Astrocyte (in vitro differentiated cells and primary cell): ENCODE results near the gene USP3. TPM values are rescaled to one million over a fixed set of nuclear protein-coding genes. Genes with fewer than 3 reads are reported as not detected.
A peak's percentile ranks its signal among the peaks of the same experiment; 100 is the strongest.

ENCODE experiments used
- DNase-seq: peaks from one replicate; pipeline ENCODE4 v3.0.0-alpha.2; 2010; ENCODE audit warnings: low read depth
- FAIRE-seq: peaks from 2 replicates; lab custom pipeline; 2011; peaks lifted over from hg19 to GRCh38; lab: Jason Lieb, UNC
- H2AFZ ChIP-seq: 2 replicates; pipeline ENCODE4 v1.6.0; 2012; ENCODE audit warnings: low read depth, low read length, inconsistent platforms
- H3K27ac ChIP-seq: 2 replicates; pipeline ENCODE4 v1.5.1; 2011; ENCODE audit warnings: low read depth, low read length, inconsistent platforms
- H3K27me3 ChIP-seq: 2 replicates; pipeline ENCODE4 v1.6.0; 2011; ENCODE audit warnings: low read length, inconsistent platforms; ENCODE audit not compliant: insufficient read depth
- H3K36me3 ChIP-seq: 2 replicates; pipeline ENCODE4 v1.5.1; 2011; ENCODE audit warnings: low read length, inconsistent platforms; ENCODE audit not compliant: insufficient read depth
- H3K4me1 ChIP-seq: 2 replicates; pipeline ENCODE4 v1.5.1; 2011; ENCODE audit warnings: low read length, inconsistent platforms; ENCODE audit not compliant: insufficient read depth
- H3K4me2 ChIP-seq: 2 replicates; pipeline ENCODE4 v1.6.0; 2012; ENCODE audit warnings: low read length, inconsistent platforms
- H3K4me3 ChIP-seq: 2 replicates; pipeline ENCODE4 v1.5.1; 2011; ENCODE audit warnings: low read depth, mild to moderate bottlenecking, low read length, inconsistent platforms; ENCODE audit not compliant: insufficient read depth
- H3K79me2 ChIP-seq: 2 replicates; pipeline ENCODE4 v1.6.0; 2012; ENCODE audit warnings: mild to moderate bottlenecking, low read length, inconsistent platforms; ENCODE audit not compliant: insufficient read depth
- H3K9ac ChIP-seq: 2 replicates; pipeline ENCODE4 v1.6.0; 2012; ENCODE audit warnings: mild to moderate bottlenecking, low read length, inconsistent platforms
- H3K9me3 ChIP-seq: 2 replicates; pipeline ENCODE4 v1.5.1; 2012; ENCODE audit warnings: low read depth, mild to moderate bottlenecking, low read length, inconsistent platforms; ENCODE audit not compliant: insufficient read depth
- H4K20me1 ChIP-seq: 2 replicates; pipeline ENCODE4 v1.6.0; 2012; ENCODE audit warnings: low read length, inconsistent platforms; ENCODE audit not compliant: insufficient read depth
- H3K27ac Mint-ChIP-seq: one replicate; pipeline ENCODE4 v1.8.0; 2021; ENCODE audit warnings: mild to moderate bottlenecking, mixed read lengths; ENCODE audit not compliant: unreplicated experiment
- H3K27me3 Mint-ChIP-seq: one replicate; pipeline ENCODE4 v1.8.0; 2021; ENCODE audit warnings: low read depth, mixed read lengths; ENCODE audit not compliant: unreplicated experiment
- H3K36me3 Mint-ChIP-seq: one replicate; pipeline ENCODE4 v1.8.0; 2021; ENCODE audit warnings: low read depth, mixed read lengths; ENCODE audit not compliant: unreplicated experiment
- H3K4me1 Mint-ChIP-seq: one replicate; pipeline ENCODE4 v1.8.0; 2021; ENCODE audit warnings: low read depth, mixed read lengths; ENCODE audit not compliant: unreplicated experiment
- H3K4me3 Mint-ChIP-seq: one replicate; pipeline ENCODE4 v1.8.0; 2021; ENCODE audit warnings: mild to moderate bottlenecking, moderate library complexity, mixed read lengths; ENCODE audit not compliant: unreplicated experiment
- H3K9me3 Mint-ChIP-seq: one replicate; pipeline ENCODE4 v1.8.0; 2021; ENCODE audit warnings: mild to moderate bottlenecking, mixed read lengths; ENCODE audit not compliant: unreplicated experiment
- EZH2 ChIP-seq: IDR thresholded peaks from 2 replicates; pipeline ENCODE4 v1.6.1; 2012; ENCODE audit warnings: mild to moderate bottlenecking, low read length, inconsistent platforms; ENCODE audit not compliant: insufficient read depth
- total RNA-seq: library from RNA; stranded (reverse); gene quantifications from 2 replicates; pipeline ENCODE4 v1.2.1, GENCODE V29; 2021
- TF ChIP-seq, protein P1 (sequence below): IDR thresholded peaks from 2 replicates; pipeline ENCODE4 v1.5.1; 2011; ENCODE audit warnings: low read depth, mild to moderate bottlenecking, inconsistent platforms, low read length, moderate library complexity; ENCODE audit not compliant: insufficient read depth

USP3 gene
- total RNA-seq, 1 donor from 2014 or later, result 38.1 TPM

- no peak overlapping the region for H3K4me3 Mint-ChIP-seq
- Histone ChIP-seq H3K27me3 (no peaks in the 10 kb centered on the region), H3K9ac (peak overlapping the region; percentile 86), H4K20me1 (no peaks in the 10 kb centered on the region), H3K36me3 (peaks cover 16% of the 10 kb centered on the region), H3K79me2 (peaks cover 3% of the 10 kb centered on the region), H3K27ac (peak overlapping the region; percentile 96), H2AFZ (no peak overlapping the region), H3K4me1 (peaks cover 31% of the 10 kb centered on the region), H3K4me2 (peak overlapping the region; percentile 84), H3K9me3 (no peaks in the 10 kb centered on the region), H3K4me3 (no peak overlapping the region)
- FAIRE-seq, result peak; percentile 56
- no peaks in the 10 kb centered on the region for H3K27me3 Mint-ChIP-seq
- TF ChIP-seq, protein P1, sequence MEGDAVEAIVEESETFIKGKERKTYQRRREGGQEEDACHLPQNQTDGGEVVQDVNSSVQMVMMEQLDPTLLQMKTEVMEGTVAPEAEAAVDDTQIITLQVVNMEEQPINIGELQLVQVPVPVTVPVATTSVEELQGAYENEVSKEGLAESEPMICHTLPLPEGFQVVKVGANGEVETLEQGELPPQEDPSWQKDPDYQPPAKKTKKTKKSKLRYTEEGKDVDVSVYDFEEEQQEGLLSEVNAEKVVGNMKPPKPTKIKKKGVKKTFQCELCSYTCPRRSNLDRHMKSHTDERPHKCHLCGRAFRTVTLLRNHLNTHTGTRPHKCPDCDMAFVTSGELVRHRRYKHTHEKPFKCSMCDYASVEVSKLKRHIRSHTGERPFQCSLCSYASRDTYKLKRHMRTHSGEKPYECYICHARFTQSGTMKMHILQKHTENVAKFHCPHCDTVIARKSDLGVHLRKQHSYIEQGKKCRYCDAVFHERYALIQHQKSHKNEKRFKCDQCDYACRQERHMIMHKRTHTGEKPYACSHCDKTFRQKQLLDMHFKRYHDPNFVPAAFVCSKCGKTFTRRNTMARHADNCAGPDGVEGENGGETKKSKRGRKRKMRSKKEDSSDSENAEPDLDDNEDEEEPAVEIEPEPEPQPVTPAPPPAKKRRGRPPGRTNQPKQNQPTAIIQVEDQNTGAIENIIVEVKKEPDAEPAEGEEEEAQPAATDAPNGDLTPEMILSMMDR, result no peak
- TF ChIP-seq EZH2, result no peak
- peaks cover 8% of the 10 kb centered on the region for H3K36me3 Mint-ChIP-seq
- H3K9me3 Mint-ChIP-seq, result no peaks in the 10 kb centered on the region
- peak overlapping the region; percentile 98 for H3K27ac Mint-ChIP-seq
- peaks cover 47% of the 10 kb centered on the region for H3K4me1 Mint-ChIP-seq
- DNase-seq, result peak; percentile 32
These were observed 50.0 kb downstream of the USP3 start for GRCh38 chr15:63554337-63554927.

GRCh38 chr15:63555507-63555906 lies 51.1 kb downstream of the USP3 start:
- Histone ChIP-seq H3K9ac (no peak overlapping the region), H3K4me1 (peaks cover 31% of the 10 kb centered on the region), H3K36me3 (peaks cover 16% of the 10 kb centered on the region), H4K20me1 (no peaks in the 10 kb centered on the region), H3K4me2 (no peak overlapping the region), H3K9me3 (no peaks in the 10 kb centered on the region), H3K79me2 (no peaks in the 10 kb centered on the region), H2AFZ (no peak overlapping the region), H3K4me3 (no peak overlapping the region), H3K27ac (no peak overlapping the region), H3K27me3 (no peaks in the 10 kb centered on the region)
- Mint-ChIP-seq H3K36me3 (peaks cover 14% of the 10 kb centered on the region), H3K4me3 (no peak overlapping the region), H3K27me3 (no peaks in the 10 kb centered on the region), H3K4me1 (peaks cover 48% of the 10 kb centered on the region), H3K27ac (peak overlapping the region; percentile 98), H3K9me3 (no peaks in the 10 kb centered on the region)
- TF ChIP-seq EZH2, result no peak
- TF ChIP-seq, protein P1, result no peak
- no peak for DNase-seq
- FAIRE-seq, result no peak

DNA sequence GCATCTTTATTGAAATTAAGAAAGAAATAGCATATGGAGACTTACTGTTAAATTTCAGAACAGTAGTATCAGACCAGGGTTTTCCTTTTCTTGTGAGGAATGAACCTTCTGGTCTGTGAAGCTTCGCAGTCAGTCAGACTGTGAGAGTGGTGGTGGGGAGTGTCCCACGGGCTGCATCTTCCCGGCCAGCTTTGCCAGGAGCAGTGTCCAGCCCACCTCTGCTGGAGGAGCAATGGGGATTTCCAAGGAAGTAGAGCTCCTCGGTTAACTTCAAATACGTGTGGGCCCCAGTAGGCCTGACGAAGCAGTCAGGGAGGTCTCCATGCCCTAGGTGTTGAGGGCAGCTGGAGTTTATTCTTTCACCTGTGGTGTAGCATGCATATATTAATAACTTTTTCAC lies 51.9 kb downstream of the USP3 start:
- H3K27me3 ChIP-seq, result no peaks in the 10 kb centered on the region
- TF ChIP-seq EZH2, result no peak
- TF ChIP-seq, protein P1, result no peak
- DNase-seq (no peak), FAIRE-seq (no peak)
- peaks cover 31% of the 10 kb centered on the region for H3K4me1 ChIP-seq
- peaks cover 14% of the 10 kb centered on the region for H3K36me3 Mint-ChIP-seq
- H3K9ac ChIP-seq, result no peak overlapping the region
- no peaks in the 10 kb centered on the region for H3K79me2 ChIP-seq
- peak overlapping the region; percentile 34 for H3K27ac Mint-ChIP-seq
- no peaks in the 10 kb centered on the region for H3K9me3 ChIP-seq
- no peak overlapping the region for H3K27ac ChIP-seq
- no peak overlapping the region for H3K4me2 ChIP-seq
- no peak overlapping the region for H3K4me3 ChIP-seq
- peaks cover 16% of the 10 kb centered on the region for H3K36me3 ChIP-seq
- H3K9me3 Mint-ChIP-seq, result no peaks in the 10 kb centered on the region
- peaks cover 54% of the 10 kb centered on the region for H3K4me1 Mint-ChIP-seq
- no peak overlapping the region for H3K4me3 Mint-ChIP-seq
- H2AFZ ChIP-seq, result no peak overlapping the region
- no peaks in the 10 kb centered on the region for H4K20me1 ChIP-seq
- H3K27me3 Mint-ChIP-seq, result no peaks in the 10 kb centered on the region
